ENCODE data around the gene ACVR2B. TPM values are rescaled to one million over a fixed set of nuclear protein-coding genes. Genes with fewer than 3 reads are reported as not detected.

ACVR2B gene
- total and polyA plus RNA-seq, 2 of the 13 experiments (the other 11 are each of a cell fraction or from before 2014, with no cell fraction given): 10.0 to 12.7 TPM

DNA sequence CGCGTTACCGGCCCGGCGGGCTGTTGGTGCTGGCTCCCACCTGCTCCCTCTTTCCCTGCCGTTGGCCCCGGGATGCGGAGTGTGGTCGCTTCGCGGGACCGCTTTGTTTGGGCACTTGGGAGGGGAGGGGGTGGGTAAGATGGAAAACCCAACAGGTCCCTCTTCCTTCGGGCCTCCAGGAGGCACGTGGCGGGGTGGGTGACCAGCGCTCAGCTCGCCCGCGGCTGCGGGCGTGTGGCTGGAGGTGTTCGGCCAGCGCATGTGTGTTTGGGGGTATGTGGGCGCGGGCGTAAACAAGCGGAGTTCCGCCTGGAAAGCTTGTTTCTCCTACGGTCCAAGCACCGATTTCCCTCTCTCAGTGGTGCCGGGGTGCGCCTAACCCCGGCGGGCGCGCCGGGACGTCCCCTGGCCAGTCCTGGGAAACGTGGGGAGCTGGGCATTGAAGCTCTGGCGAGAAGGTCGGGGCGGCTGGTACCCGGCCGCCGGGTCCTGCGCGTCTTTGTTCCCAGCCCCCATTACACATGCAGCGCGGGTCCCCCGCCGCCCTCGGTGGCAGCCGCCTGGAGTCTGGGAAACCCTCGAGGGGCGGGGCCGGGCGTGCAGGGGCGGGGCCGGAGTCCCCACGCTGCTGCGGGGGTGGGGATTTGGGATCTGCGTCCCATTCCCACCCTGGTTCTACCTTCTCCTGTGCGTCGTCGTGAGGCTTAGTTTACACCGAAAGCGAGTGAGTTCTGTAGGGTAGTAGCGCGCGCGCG is 1.4 kb downstream of the ACVR2B start (continued):
- TF ChIP-seq, protein P1, sequence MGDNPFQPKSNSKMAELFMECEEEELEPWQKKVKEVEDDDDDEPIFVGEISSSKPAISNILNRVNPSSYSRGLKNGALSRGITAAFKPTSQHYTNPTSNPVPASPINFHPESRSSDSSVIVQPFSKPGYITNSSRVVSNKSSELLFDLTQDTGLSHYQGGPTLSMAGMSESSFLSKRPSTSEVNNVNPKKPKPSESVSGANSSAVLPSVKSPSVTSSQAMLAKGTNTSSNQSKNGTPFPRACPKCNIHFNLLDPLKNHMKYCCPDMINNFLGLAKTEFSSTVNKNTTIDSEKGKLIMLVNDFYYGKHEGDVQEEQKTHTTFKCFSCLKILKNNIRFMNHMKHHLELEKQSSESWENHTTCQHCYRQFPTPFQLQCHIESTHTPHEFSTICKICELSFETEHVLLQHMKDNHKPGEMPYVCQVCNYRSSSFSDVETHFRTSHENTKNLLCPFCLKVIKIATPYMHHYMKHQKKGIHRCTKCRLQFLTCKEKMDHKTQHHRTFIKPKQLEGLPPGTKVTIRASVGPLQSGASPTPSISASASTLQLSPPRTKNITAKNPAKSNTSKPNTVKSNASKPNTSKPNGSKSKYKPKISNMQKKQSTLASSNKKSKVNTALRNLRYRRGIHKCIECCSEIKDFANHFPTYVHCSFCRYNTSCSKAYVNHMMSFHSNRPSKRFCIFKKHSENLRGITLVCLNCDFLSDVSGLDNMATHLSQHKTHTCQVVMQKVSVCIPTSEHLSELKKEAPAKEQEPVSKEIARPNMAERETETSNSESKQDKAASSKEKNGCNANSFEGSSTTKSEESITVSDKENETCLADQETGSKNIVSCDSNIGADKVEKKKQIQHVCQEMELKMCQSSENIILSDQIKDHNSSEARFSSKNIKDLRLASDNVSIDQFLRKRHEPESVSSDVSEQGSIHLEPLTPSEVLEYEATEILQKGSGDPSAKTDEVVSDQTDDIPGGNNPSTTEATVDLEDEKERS (CRISPR knock-in tag; IDR thresholded peaks at IDR 0.05): no peak; the same call in 1 of the 2 replicates
- TF ChIP-seq RELA (CRISPR knock-in tag; IDR thresholded peaks at IDR 0.05) (0 out of 2 replicates have a peak, but pooled peaks have one; percentile 42), NFATC3 (CRISPR knock-in tag; IDR thresholded peaks at IDR 0.05) (no peak), ZBTB7B (CRISPR knock-in tag; IDR thresholded peaks at IDR 0.05) (peak; percentile 16; the same call in 1 of the 2 replicates), ZNF556 (CRISPR knock-in tag; IDR thresholded peaks at IDR 0.05; ENCODE audit: borderline replicate concordance) (no peak), KMT2A (CRISPR knock-in tag; IDR thresholded peaks at IDR 0.05) (peak; percentile 80; the same call in 1 of the 2 replicates), GATAD2A (CRISPR knock-in tag; IDR thresholded peaks at IDR 0.05) (peak; percentile 49), ARID2 (CRISPR knock-in tag; IDR thresholded peaks at IDR 0.05; ENCODE audit: borderline replicate concordance) (0 out of 2 replicates have a peak, but pooled peaks have one; percentile 19), HDAC1 (CRISPR knock-in tag; IDR thresholded peaks at IDR 0.05) (peak; percentile 79), PRMT3 (CRISPR knock-in tag; IDR thresholded peaks at IDR 0.05; ENCODE audit: borderline replicate concordance, low read depth) (0 out of 2 replicates have a peak, but pooled peaks have one; percentile 4), ZBTB20 (CRISPR knock-in tag; IDR thresholded peaks at IDR 0.05; ENCODE audit: borderline replicate concordance, low read depth) (peak; percentile 35; the same call in 1 of the 2 replicates), ZSCAN29 (CRISPR knock-in tag; conservative IDR thresholded peaks at IDR 0.05) (0 out of 2 replicates have a peak, but pooled peaks have one; percentile 25), TEAD2 (CRISPR knock-in tag; IDR thresholded peaks at IDR 0.05) (no peak), SIN3A (IDR thresholded peaks at IDR 0.05; ENCODE audit: borderline replicate concordance, low read depth, low read length) (peak; percentile 79; the same call in 1 of the 2 replicates), ZNF883 (CRISPR knock-in tag; IDR thresholded peaks at IDR 0.05; ENCODE audit: not compliant biosample characterization) (no peak), IRF2 (CRISPR knock-in tag; IDR thresholded peaks at IDR 0.05) (peak; percentile 48; the same call in 1 of the 2 replicates), KLF6 (CRISPR knock-in tag; IDR thresholded peaks at IDR 0.05) (peak; percentile 66), HNRNPK (IDR thresholded peaks at IDR 0.05; ENCODE audit: low read depth, low read length, poor library complexity, severe bottlenecking) (peak; percentile 60), TAF15 (IDR thresholded peaks at IDR 0.05; ENCODE audit: low read depth, low read length, poor library complexity, severe bottlenecking) (peak; percentile 57), ZFP62 (CRISPR knock-in tag; IDR thresholded peaks at IDR 0.05) (no peak)
- TF ChIP-seq, protein P2, sequence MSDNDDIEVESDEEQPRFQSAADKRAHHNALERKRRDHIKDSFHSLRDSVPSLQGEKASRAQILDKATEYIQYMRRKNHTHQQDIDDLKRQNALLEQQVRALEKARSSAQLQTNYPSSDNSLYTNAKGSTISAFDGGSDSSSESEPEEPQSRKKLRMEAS (IDR thresholded peaks at IDR 0.05): peak; percentile 71
- TF ChIP-seq, protein P3, sequence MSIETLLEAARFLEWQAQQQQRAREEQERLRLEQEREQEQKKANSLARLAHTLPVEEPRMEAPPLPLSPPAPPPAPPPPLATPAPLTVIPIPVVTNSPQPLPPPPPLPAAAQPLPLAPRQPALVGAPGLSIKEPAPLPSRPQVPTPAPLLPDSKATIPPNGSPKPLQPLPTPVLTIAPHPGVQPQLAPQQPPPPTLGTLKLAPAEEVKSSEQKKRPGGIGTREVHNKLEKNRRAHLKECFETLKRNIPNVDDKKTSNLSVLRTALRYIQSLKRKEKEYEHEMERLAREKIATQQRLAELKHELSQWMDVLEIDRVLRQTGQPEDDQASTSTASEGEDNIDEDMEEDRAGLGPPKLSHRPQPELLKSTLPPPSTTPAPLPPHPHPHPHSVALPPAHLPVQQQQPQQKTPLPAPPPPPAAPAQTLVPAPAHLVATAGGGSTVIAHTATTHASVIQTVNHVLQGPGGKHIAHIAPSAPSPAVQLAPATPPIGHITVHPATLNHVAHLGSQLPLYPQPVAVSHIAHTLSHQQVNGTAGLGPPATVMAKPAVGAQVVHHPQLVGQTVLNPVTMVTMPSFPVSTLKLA (IDR thresholded peaks at IDR 0.05): 0 out of 2 replicates have a peak, but pooled peaks have one; percentile 11
- TF ChIP-seq, protein P4, sequence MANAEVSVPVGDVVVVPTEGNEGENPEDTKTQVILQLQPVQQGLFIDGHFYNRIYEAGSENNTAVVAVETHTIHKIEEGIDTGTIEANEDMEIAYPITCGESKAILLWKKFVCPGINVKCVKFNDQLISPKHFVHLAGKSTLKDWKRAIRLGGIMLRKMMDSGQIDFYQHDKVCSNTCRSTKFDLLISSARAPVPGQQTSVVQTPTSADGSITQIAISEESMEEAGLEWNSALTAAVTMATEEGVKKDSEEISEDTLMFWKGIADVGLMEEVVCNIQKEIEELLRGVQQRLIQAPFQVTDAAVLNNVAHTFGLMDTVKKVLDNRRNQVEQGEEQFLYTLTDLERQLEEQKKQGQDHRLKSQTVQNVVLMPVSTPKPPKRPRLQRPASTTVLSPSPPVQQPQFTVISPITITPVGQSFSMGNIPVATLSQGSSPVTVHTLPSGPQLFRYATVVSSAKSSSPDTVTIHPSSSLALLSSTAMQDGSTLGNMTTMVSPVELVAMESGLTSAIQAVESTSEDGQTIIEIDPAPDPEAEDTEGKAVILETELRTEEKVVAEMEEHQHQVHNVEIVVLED (CRISPR knock-in tag; IDR thresholded peaks at IDR 0.05; ENCODE audit: borderline replicate concordance): peak; percentile 63

Data from HepG2 (cell line).